ENCODE measurements around the gene NUDT16L1.

NUDT16L1 gene

GRCh38 chr16:4683255-4684057 is 9.9 kb upstream of the NUDT16L1 start:
- DNase-seq: no peak

- DNase-seq: no peak
Measured at GRCh38 chr16:4684058-4684715, 9.2 kb upstream of the NUDT16L1 start.

- no peak for DNase-seq
Measured at GRCh38 chr16:4684763-4685162, 8.6 kb upstream of the NUDT16L1 start.

- DNase-seq: no peak
Measured at GRCh38 chr16:4685292-4685691, 8.1 kb upstream of the NUDT16L1 start.

GRCh38 chr16:4685776-4686496 is 7.4 kb upstream of the NUDT16L1 start:
- no peak for DNase-seq

GRCh38 chr16:4686497-4687210 is 6.7 kb upstream of the NUDT16L1 start:
- DNase-seq: no peak

GRCh38 chr16:4687416-4687815 is 5.9 kb upstream of the NUDT16L1 start:
- no peak for DNase-seq

- DNase-seq: no peak
Measured at GRCh38 chr16:4687946-4688673, 5.3 kb upstream of the NUDT16L1 start.

GRCh38 chr16:4688674-4689045 is 4.7 kb upstream of the NUDT16L1 start:
- DNase-seq: no peak

- DNase-seq: no peak
Measured at GRCh38 chr16:4689091-4689671, 4.2 kb upstream of the NUDT16L1 start.

GRCh38 chr16:4689864-4690704 is 3.3 kb upstream of the NUDT16L1 start:
- no peak for DNase-seq

GRCh38 chr16:4690946-4691665 is 2.3 kb upstream of the NUDT16L1 start:
- DNase-seq: no peak

- no peak for DNase-seq
Measured at GRCh38 chr16:4691666-4692412, 1.5 kb upstream of the NUDT16L1 start.

GRCh38 chr16:4692460-4693295 is 684 bp upstream of the NUDT16L1 start:
- DNase-seq: no peak

GRCh38 chr16:4693956-4694641 is 737 bp downstream of the NUDT16L1 start:
- DNase-seq: peak in 1 of 2 experiments; percentile 52

GRCh38 chr16:4694642-4695451 is 1.5 kb downstream of the NUDT16L1 start:
- peak in 1 of 2 experiments; percentile 29 for DNase-seq

Measured in NCI-H526 (cell line).